K562 (cell line): ENCODE results near the gene MALAT1. TPM values are rescaled to one million over a fixed set of nuclear protein-coding genes. Genes with fewer than 3 reads are reported as not detected.

Source experiments
- ATAC-seq: fragments of 200-7000 bp; cut with Tn5 transposase; 3 replicates; pipeline ENCODE4 v1.9.1; 2020; ENCODE audit warnings: moderate library complexity
- BruUV-seq: library from RNA; stranded (reverse); fragments of 400-500 nt; replicated peaks from 2 replicates; lab custom pipeline; 2021; lab: Mats Ljungman, UMichigan
- CTCF ChIA-PET: fragments of 300-600 bp; formaldehyde crosslinking; extraction: SDS; loops from one replicate; lab custom pipeline; 2021; ENCODE audit warnings: low intra/inter-chr PET ratio; lab: Yijun Ruan, JAX
- POLR2A ChIA-PET: fragments of 300-600, 350-650 bp; sonication (Branson Sonifier 250); formaldehyde crosslinking; extraction: SDS; loops from one replicate; lab custom pipeline; 2021; ENCODE audit warnings: antibody characterized with exemption, inconsistent platforms; lab: Yijun Ruan, JAX
- DNase-seq, 4 experiments: peaks; one replicate each; pipeline versions ENCODE4 v3.0.0 to v3.0.0-alpha.2; 2011 to 2018; ENCODE audit warnings: low spot score in 3 of 4, mixed read lengths in 3 of 4; ENCODE audit errors: extremely low read depth in 1 of 4
- FAIRE-seq: peaks from 2 replicates; lab custom pipeline; 2011; peaks lifted over from hg19 to GRCh38; lab: Jason Lieb, UNC
- H2AFZ ChIP-seq: 2 replicates; pipeline ENCODE4 v1.6.0; 2011; ENCODE audit warnings: low read depth, low read length, control low read depth, inconsistent platforms
- H3K27ac ChIP-seq: fragments of 200-600 bp; 3 replicates; pipeline ENCODE4 v1.8.0; 2011; ENCODE audit warnings: low read depth, mild to moderate bottlenecking, control low read depth, inconsistent platforms, low read length, moderate library complexity, mixed read lengths; ENCODE audit errors: extremely low read depth
- H3K27me3 ChIP-seq, 2 experiments: fragments of 300-600 bp in 1 of 2; 2 replicates in 1 of 2; 3 replicates in 1 of 2; pipeline versions ENCODE4 v1.6.0 to v1.8.0; 2011; ENCODE audit warnings: inconsistent platforms in 2 of 2, low read length in 2 of 2, mild to moderate bottlenecking in 1 of 2, mixed read lengths in 1 of 2, moderate library complexity in 1 of 2; ENCODE audit not compliant: control insufficient read depth in 2 of 2, insufficient read depth in 2 of 2
- H3K36me3 ChIP-seq: fragments of 300-600 bp; 3 replicates; pipeline ENCODE4 v1.8.0; 2011; ENCODE audit warnings: mild to moderate bottlenecking, low read length, inconsistent platforms; ENCODE audit not compliant: control insufficient read depth, insufficient read depth
- H3K4me1 ChIP-seq, 2 experiments: fragments of 200-600 bp in 1 of 2; replicated peaks in 1 of 2; 2 replicates in 1 of 2; 3 replicates in 1 of 2; pipeline versions ENCODE4 v1.5.1 to v1.8.0; 2011; ENCODE audit warnings: inconsistent platforms in 2 of 2, low read length in 2 of 2, mild to moderate bottlenecking in 1 of 2, mixed read lengths in 1 of 2, moderate library complexity in 1 of 2; ENCODE audit not compliant: control insufficient read depth in 2 of 2, insufficient read depth in 2 of 2
- H3K4me2 ChIP-seq: 2 replicates; pipeline ENCODE4 v1.6.1; 2011; ENCODE audit warnings: low read length, control low read depth, inconsistent platforms, mixed read lengths; ENCODE audit not compliant: insufficient read depth
- H3K4me3 ChIP-seq: fragments of 200-600 bp; sonication (generic), shearing (Covaris generic); 2 replicates; pipeline ENCODE4 v1.5.1; 2016; ENCODE audit warnings: control low read depth, inconsistent platforms
- H3K79me2 ChIP-seq: fragments of 200-600 bp; 3 replicates; pipeline ENCODE4 v1.8.0; 2011; ENCODE audit warnings: low read length, inconsistent platforms; ENCODE audit not compliant: control insufficient read depth, insufficient read depth
- H3K9ac ChIP-seq, 2 experiments: 2 replicates each; pipeline versions ENCODE4 v1.6.0 to v1.6.1; 2011; ENCODE audit warnings: low read depth in 2 of 2, low read length in 2 of 2, control low read depth in 1 of 2, inconsistent platforms in 1 of 2, mild to moderate bottlenecking in 1 of 2, mixed read lengths in 1 of 2; ENCODE audit not compliant: insufficient read depth in 1 of 2
- H3K9me1 ChIP-seq: one replicate; pipeline ENCODE4 v1.6.0; 2011; ENCODE audit warnings: inconsistent platforms, mild to moderate bottlenecking, low read length, moderate library complexity; ENCODE audit not compliant: control insufficient read depth, insufficient read depth
- H3K9me3 ChIP-seq: replicated peaks from 2 replicates; pipeline ENCODE4 v1.5.1; 2011; ENCODE audit warnings: low read depth, low read length, inconsistent platforms; ENCODE audit not compliant: control insufficient read depth, insufficient read depth
- H4K20me1 ChIP-seq: replicated peaks from 2 replicates; pipeline ENCODE4 v1.6.1; 2011; ENCODE audit warnings: low read length, inconsistent platforms, mixed read lengths; ENCODE audit not compliant: control insufficient read depth, insufficient read depth
- FOXK1 ChIP-seq: sonication (generic); formaldehyde crosslinking; IDR thresholded peaks from 2 replicates; pipeline ENCODE4 v1.8.0; 2022; ENCODE audit warnings: missing genetic modification reagents, mild to moderate bottlenecking, borderline replicate concordance
- RBFOX2 ChIP-seq: fragments of 200-400 bp; formaldehyde crosslinking; IDR thresholded peaks from 2 replicates; pipeline ENCODE4 v1.6.1; 2017; ENCODE audit warnings: low read depth, mild to moderate bottlenecking, low read length, moderate library complexity
- WGBS: fragments of 100-300 bp; shearing (Covaris generic); methylation state at CpG from one replicate; pipeline ENCODE4 v1.1.6; 2016; ENCODE audit warnings: low coverage, mixed read lengths; ENCODE audit not compliant: insufficient coverage; ENCODE audit errors: missing lambda C conversion rate; 5-methylcytosine and 5-hydroxymethylcytosine counted together
- in situ Hi-C: fragments of 300-500 bp; cut with MboI; formaldehyde crosslinking; loops from 4 replicates; pipeline ENCODE4 v1.15.0; 2018; ENCODE audit warnings: inconsistent platforms, mixed read lengths
- intact Hi-C: fragments of 100-400 bp; cut with micrococcal nuclease; formaldehyde crosslinking; loops from 2 replicates; pipeline ENCODE4 v1.14.2; 2022
- polyA plus RNA-seq, 8 experiments: library from polyadenylated mRNA; depleted of rRNA in 4 of 8; stranded (reverse) in 5 of 8; unstranded in 3 of 8; fragments of >200 nt; fragmentation: Nextera tagmentation in 2 of 8; fragmentation: Illumina TruSeq in 1 of 8; extraction: Ambion mirVana in 2 of 8; extraction: Trizol in 1 of 8; gene quantifications; 2 replicates each; pipeline versions ENCODE4 v1.2.1 to v1.2.3, GENCODE V29; 2011 to 2014; ENCODE audit warnings: inconsistent platforms in 1 of 8, missing spikeins in 1 of 8
- total RNA-seq, 7 experiments: library from RNA; depleted of rRNA in 6 of 7; stranded (reverse); fragments of >200 nt in 6 of 7; fragmentation: Illumina TruSeq in 2 of 7; extraction: Trizol in 2 of 7; gene quantifications; 2 replicates each; pipeline versions ENCODE4 v1.2.1 to v1.2.3, GENCODE V29; 2011 to 2021; ENCODE audit warnings: low replicate concordance in 1 of 7
- TF ChIP-seq, protein P1 (sequence below): sonication (generic); formaldehyde crosslinking; IDR thresholded peaks from 2 replicates; pipeline ENCODE4 v1.8.1; 2022; ENCODE audit warnings: missing genetic modification reagents
- TF ChIP-seq, protein P2 (sequence below): sonication (generic); formaldehyde crosslinking; IDR thresholded peaks from 2 replicates; pipeline ENCODE4 v1.8.0; 2022; ENCODE audit warnings: missing genetic modification reagents, mild to moderate bottlenecking, borderline replicate concordance

Gene MALAT1
- total and polyA plus RNA-seq, 9 of the 15 experiments (the other 6 are each of a cell fraction or from before 2014, with no cell fraction given), result 363 to 8,715 (median 2,351) TPM

- peaks cover 4% of the 10 kb centered on the region for H3K9me1 ChIP-seq
- CTCF ChIA-PET, result no interaction called here
- 100% methylated on average over 7 of the region's 8 CpGs for WGBS
- 0 out of 2 replicates have a peak, but pooled peaks have one; percentile 2 for TF ChIP-seq RBFOX2
- TF ChIP-seq FOXK1 (CRISPR knock-in tag), result no peak
- TF ChIP-seq, protein P1, sequence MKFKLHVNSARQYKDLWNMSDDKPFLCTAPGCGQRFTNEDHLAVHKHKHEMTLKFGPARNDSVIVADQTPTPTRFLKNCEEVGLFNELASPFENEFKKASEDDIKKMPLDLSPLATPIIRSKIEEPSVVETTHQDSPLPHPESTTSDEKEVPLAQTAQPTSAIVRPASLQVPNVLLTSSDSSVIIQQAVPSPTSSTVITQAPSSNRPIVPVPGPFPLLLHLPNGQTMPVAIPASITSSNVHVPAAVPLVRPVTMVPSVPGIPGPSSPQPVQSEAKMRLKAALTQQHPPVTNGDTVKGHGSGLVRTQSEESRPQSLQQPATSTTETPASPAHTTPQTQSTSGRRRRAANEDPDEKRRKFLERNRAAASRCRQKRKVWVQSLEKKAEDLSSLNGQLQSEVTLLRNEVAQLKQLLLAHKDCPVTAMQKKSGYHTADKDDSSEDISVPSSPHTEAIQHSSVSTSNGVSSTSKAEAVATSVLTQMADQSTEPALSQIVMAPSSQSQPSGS (CRISPR knock-in tag), result no peak
- TF ChIP-seq, protein P2, sequence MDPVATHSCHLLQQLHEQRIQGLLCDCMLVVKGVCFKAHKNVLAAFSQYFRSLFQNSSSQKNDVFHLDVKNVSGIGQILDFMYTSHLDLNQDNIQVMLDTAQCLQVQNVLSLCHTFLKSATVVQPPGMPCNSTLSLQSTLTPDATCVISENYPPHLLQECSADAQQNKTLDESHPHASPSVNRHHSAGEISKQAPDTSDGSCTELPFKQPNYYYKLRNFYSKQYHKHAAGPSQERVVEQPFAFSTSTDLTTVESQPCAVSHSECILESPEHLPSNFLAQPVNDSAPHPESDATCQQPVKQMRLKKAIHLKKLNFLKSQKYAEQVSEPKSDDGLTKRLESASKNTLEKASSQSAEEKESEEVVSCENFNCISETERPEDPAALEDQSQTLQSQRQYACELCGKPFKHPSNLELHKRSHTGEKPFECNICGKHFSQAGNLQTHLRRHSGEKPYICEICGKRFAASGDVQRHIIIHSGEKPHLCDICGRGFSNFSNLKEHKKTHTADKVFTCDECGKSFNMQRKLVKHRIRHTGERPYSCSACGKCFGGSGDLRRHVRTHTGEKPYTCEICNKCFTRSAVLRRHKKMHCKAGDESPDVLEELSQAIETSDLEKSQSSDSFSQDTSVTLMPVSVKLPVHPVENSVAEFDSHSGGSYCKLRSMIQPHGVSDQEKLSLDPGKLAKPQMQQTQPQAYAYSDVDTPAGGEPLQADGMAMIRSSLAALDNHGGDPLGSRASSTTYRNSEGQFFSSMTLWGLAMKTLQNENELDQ (CRISPR knock-in tag), result no peak
- no peak overlapping the region for H3K4me2 ChIP-seq
- H3K36me3 ChIP-seq, result peaks cover 52% of the 10 kb centered on the region; the same call in 2 of the 3 replicates
- no peak overlapping the region for H3K27ac ChIP-seq
- no TSS peak for BruUV-seq
- H4K20me1 ChIP-seq, result 0 out of 2 replicates have a peak, but pooled peaks cover 7% of the 10 kb centered on the region
- no peak overlapping the region for H3K4me3 ChIP-seq
- H3K9ac ChIP-seq, result peak overlapping the region in 1 of 2 experiments; percentile 94; a peak in 2 of 4 replicates
- POLR2A ChIA-PET, result interaction anchor here (0.6 to 6.5 kb wide), 7 partner anchors 9 to 102 kb away, joined by 3 to 48 read pairs (median 4); partner anchors contain the start of genes MALAT1 and NEAT1
- H3K9me3 ChIP-seq, result no peaks in the 10 kb centered on the region
- H3K27me3 ChIP-seq, result no peaks in the 10 kb centered on the region
- FAIRE-seq, result no peak
- no peak for DNase-seq
- H2AFZ ChIP-seq, result no peak overlapping the region
- no peak for ATAC-seq
- H3K79me2 ChIP-seq, result peaks cover 26% of the 10 kb centered on the region
- peaks cover 37 to 39% of the 10 kb centered on the region in 2 experiments for H3K4me1 ChIP-seq
- intact Hi-C loops (loop anchor here (5.0 kb wide), 1 partner anchor 46 kb away; the partner anchor contains the start of genes FAM89B and ZNRD2), in situ Hi-C loops (no loop called here)
Observed at GRCh38 chr11:65526744-65527143, 27.9 kb downstream of the MALAT1 start.
